Endothelial cell of umbilical vein (primary cell): Measurements from ENCODE around the gene NDUFS8. TPM values are rescaled to one million over a fixed set of nuclear protein-coding genes. Genes with fewer than 3 reads are reported as not detected.

ENCODE experiments used
- BruUV-seq: library from RNA; stranded (reverse); fragments of 400-500 nt; replicated peaks from 2 replicates; lab custom pipeline; 2021; lab: Mats Ljungman, UMichigan
- CTCF ChIA-PET: fragments of 300-600, 350-600 bp; sonication (Branson Sonifier 250); formaldehyde crosslinking; loops from one replicate; lab custom pipeline; 2021; ENCODE audit warnings: antibody characterized with exemption, inconsistent platforms; lab: Charles Lee
- POLR2A ChIA-PET: fragments of 300-600, 350-600 bp; sonication (Branson Sonifier 250); formaldehyde crosslinking; loops from one replicate; lab custom pipeline; 2021; ENCODE audit warnings: antibody characterized with exemption, inconsistent platforms; lab: Charles Lee
- DNase-seq: peaks from one replicate; pipeline ENCODE4 v3.0.0-alpha.2; 2011; ENCODE audit warnings: low read depth, low spot score
- FAIRE-seq: peaks from 2 replicates; lab custom pipeline; 2011; peaks lifted over from hg19 to GRCh38; lab: Jason Lieb, UNC
- H2AFZ ChIP-seq: 2 replicates; pipeline ENCODE4 v1.6.0; 2012; ENCODE audit warnings: low read depth, low read length, control low read depth, inconsistent platforms
- H3K27ac ChIP-seq: 2 replicates; pipeline ENCODE4 v1.5.1; 2011; ENCODE audit warnings: low read depth, mild to moderate bottlenecking, control low read depth, low read length, moderate library complexity; ENCODE audit not compliant: insufficient read depth
- H3K27me3 ChIP-seq, 2 experiments: 2 replicates each; pipeline versions ENCODE4 v1.6.0 to v1.6.1; 2011; ENCODE audit warnings: low read length in 2 of 2, mixed read lengths in 1 of 2; ENCODE audit not compliant: control insufficient read depth in 2 of 2, insufficient read depth in 2 of 2
- H3K36me3 ChIP-seq, 2 experiments: 2 replicates in 1 of 2; 3 replicates in 1 of 2; pipeline ENCODE4 v1.5.1; 2011; ENCODE audit warnings: low read length in 2 of 2, mild to moderate bottlenecking in 1 of 2, moderate library complexity in 1 of 2; ENCODE audit not compliant: control insufficient read depth in 2 of 2, insufficient read depth in 2 of 2; ENCODE audit errors: extremely low read depth in 1 of 2
- H3K4me1 ChIP-seq: 3 replicates; pipeline ENCODE4 v1.5.1; 2011; ENCODE audit warnings: mild to moderate bottlenecking, low read length; ENCODE audit not compliant: control insufficient read depth, insufficient read depth; ENCODE audit errors: extremely low read depth
- H3K4me2 ChIP-seq: 2 replicates; pipeline ENCODE4 v1.6.1; 2011; ENCODE audit warnings: low read length, control low read depth, mixed read lengths; ENCODE audit not compliant: insufficient read depth
- H3K4me3 ChIP-seq, 3 experiments: fragments of 200-600 bp in 1 of 3; sonication (generic), shearing (Covaris generic) in 1 of 3; replicated peaks in 1 of 3; 2 replicates each; pipeline ENCODE4 v1.5.1; 2011 to 2016; ENCODE audit warnings: control low read depth in 3 of 3, low read length in 3 of 3, mild to moderate bottlenecking in 2 of 3, inconsistent platforms in 1 of 3, low read depth in 1 of 3, moderate library complexity in 1 of 3; ENCODE audit not compliant: insufficient read depth in 1 of 3
- H3K79me2 ChIP-seq: 2 replicates; pipeline ENCODE4 v1.6.0; 2012; ENCODE audit warnings: low read length, inconsistent platforms; ENCODE audit not compliant: control insufficient read depth, insufficient read depth
- H3K9ac ChIP-seq: replicated peaks from 2 replicates; pipeline ENCODE3; 2011; ENCODE audit warnings: low read length, control low read depth; ENCODE audit not compliant: insufficient read depth; ENCODE audit errors: extremely low read depth
- H3K9me1 ChIP-seq: replicated peaks from 3 replicates; pipeline ENCODE4 v1.6.0; 2011; ENCODE audit warnings: mild to moderate bottlenecking, low read length; ENCODE audit not compliant: control insufficient read depth, insufficient read depth; ENCODE audit errors: extremely low read depth
- H3K9me3 ChIP-seq: replicated peaks from 2 replicates; pipeline ENCODE4 v1.5.1; 2012; ENCODE audit warnings: low read length, inconsistent platforms; ENCODE audit not compliant: control insufficient read depth, insufficient read depth
- H4K20me1 ChIP-seq: replicated peaks from 2 replicates; pipeline ENCODE3; 2011; ENCODE audit warnings: mild to moderate bottlenecking, low read length; ENCODE audit not compliant: control insufficient read depth, insufficient read depth; ENCODE audit errors: extremely low read depth
- EZH2 ChIP-seq: IDR thresholded peaks from 2 replicates; pipeline ENCODE4 v1.6.1; 2012; ENCODE audit warnings: borderline replicate concordance, low read depth, mild to moderate bottlenecking, moderate library complexity, low read length, inconsistent platforms; ENCODE audit not compliant: severe bottlenecking
- JUN ChIP-seq: IDR thresholded peaks from 2 replicates; pipeline ENCODE4 v1.6.1; 2011; ENCODE audit warnings: borderline replicate concordance, low read depth; ENCODE audit not compliant: insufficient read length, insufficient read depth
- MAX ChIP-seq: IDR thresholded peaks from 2 replicates; pipeline ENCODE4 v1.6.1; 2011; ENCODE audit not compliant: insufficient read depth, insufficient read length
- POLR2A ChIP-seq: IDR thresholded peaks from 2 replicates; pipeline ENCODE4 v1.6.1; 2012; ENCODE audit warnings: low read depth, mild to moderate bottlenecking, control low read depth, low read length
- POLR2AphosphoS5 ChIP-seq: IDR thresholded peaks from 2 replicates; pipeline ENCODE4 v1.6.1; 2012; ENCODE audit warnings: low read depth, mild to moderate bottlenecking, control low read depth, low read length, moderate library complexity; ENCODE audit not compliant: insufficient read depth
- dilution Hi-C: fragments of 300-500 bp; cut with MboI; formaldehyde crosslinking; loops from one replicate; pipeline ENCODE4 v1.15.0; 2019; ENCODE audit warnings: low sequenced_read_pairs; ENCODE audit not compliant: extremely low pct_ligation_motif_present
- intact Hi-C: fragments of 100-400 bp; cut with micrococcal nuclease; formaldehyde crosslinking; loops from one replicate; pipeline ENCODE4 v1.10.0; 2022
- polyA plus RNA-seq, 4 experiments: library from polyadenylated mRNA; depleted of rRNA in 3 of 4; stranded (reverse) in 3 of 4; unstranded in 1 of 4; fragments of >200 nt; gene quantifications; 2 replicates each; pipeline versions ENCODE4 v1.2.1 to v1.2.3, GENCODE V29; 2011 to 2012; ENCODE audit warnings: missing spikeins in 1 of 4
- total RNA-seq: library from RNA; stranded (reverse); gene quantifications from 2 replicates; pipeline ENCODE4 v1.2.3, GENCODE V29; 2021
- TF ChIP-seq, protein P1 (sequence below), 2 donors: IDR thresholded peaks; 1 replicate in 1 of 2; 2 replicates in 1 of 2; pipeline ENCODE4 v1.5.1; 2011; ENCODE audit warnings: low read length in 2 of 2, mild to moderate bottlenecking in 2 of 2, moderate library complexity in 2 of 2, control low read depth in 1 of 2, inconsistent platforms in 1 of 2, low read depth in 1 of 2; ENCODE audit not compliant: insufficient read depth in 1 of 2; ENCODE audit errors: extremely low read depth in 1 of 2

The NDUFS8 gene
- total and polyA plus RNA-seq, 2 donors (not counting 3 experiments of a cell fraction or from before 2014, with no cell fraction given), result 166 to 170 TPM

DNA sequence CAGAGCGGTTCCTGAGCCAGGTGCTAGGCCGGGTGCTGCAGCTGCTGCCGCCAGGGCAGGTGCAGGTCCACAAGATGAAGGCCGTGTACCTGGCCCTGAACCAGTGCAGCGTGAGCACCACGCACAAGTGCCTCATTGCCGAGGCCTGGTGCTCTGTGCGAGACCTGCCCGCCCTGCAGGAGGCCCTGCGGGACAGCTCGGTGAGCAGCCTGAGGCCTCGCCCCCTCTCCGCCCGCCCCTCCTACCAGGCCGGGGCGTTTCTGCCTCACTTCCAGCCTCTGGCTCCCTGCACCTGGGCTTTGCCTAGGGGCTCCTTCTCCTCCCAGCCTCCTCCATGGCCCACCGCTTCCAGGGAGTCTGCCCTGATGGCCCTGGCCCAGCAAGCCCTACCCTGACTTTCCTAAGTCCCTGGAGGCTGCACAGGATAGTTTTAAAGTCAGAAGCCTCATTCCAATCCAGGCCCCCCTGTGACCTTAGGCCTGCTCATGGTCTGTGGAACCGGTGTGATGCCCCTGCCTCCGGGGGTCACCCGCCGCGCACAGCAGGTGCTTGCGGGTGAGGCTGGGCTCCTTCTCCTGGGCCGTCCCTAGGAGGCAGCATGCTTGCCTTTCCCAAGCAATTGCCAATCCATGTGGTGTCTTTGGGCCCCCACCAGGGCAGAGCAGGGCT is 13.8 kb downstream of the NDUFS8 start:
- Histone ChIP-seq H3K36me3 (peaks cover 1 to 37% of the 10 kb centered on the region in 2 experiments), H3K4me3 (no peak overlapping the region), H3K4me2 (no peak overlapping the region), H3K79me2 (peaks cover 20% of the 10 kb centered on the region), H3K27ac (no peak overlapping the region), H2AFZ (no peak overlapping the region), H3K9ac (no peak overlapping the region), H3K27me3 (no peaks in the 10 kb centered on the region), H3K9me3 (no peaks in the 10 kb centered on the region), H4K20me1 (no peaks in the 10 kb centered on the region), H3K4me1 (peaks cover 8% of the 10 kb centered on the region), H3K9me1 (no peaks in the 10 kb centered on the region)
- intact Hi-C loops, result no loop called here
- dilution Hi-C loops, result no loop called here
- POLR2A ChIA-PET, result no interaction called here
- CTCF ChIA-PET, result no interaction called here
- FAIRE-seq (no peak), DNase-seq (no peak)
- TF ChIP-seq POLR2A (no peak), EZH2 (no peak), JUN (no peak), POLR2AphosphoS5 (no peak)
- TF ChIP-seq, protein P1, sequence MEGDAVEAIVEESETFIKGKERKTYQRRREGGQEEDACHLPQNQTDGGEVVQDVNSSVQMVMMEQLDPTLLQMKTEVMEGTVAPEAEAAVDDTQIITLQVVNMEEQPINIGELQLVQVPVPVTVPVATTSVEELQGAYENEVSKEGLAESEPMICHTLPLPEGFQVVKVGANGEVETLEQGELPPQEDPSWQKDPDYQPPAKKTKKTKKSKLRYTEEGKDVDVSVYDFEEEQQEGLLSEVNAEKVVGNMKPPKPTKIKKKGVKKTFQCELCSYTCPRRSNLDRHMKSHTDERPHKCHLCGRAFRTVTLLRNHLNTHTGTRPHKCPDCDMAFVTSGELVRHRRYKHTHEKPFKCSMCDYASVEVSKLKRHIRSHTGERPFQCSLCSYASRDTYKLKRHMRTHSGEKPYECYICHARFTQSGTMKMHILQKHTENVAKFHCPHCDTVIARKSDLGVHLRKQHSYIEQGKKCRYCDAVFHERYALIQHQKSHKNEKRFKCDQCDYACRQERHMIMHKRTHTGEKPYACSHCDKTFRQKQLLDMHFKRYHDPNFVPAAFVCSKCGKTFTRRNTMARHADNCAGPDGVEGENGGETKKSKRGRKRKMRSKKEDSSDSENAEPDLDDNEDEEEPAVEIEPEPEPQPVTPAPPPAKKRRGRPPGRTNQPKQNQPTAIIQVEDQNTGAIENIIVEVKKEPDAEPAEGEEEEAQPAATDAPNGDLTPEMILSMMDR (IDR thresholded peaks at IDR 0.05; ENCODE audit: extremely low read depth in 1 of 2, insufficient read depth in 1 of 2, low read depth in 1 of 2, low read length in 2 of 2), result no peak
- BruUV-seq, result no TSS peak

DNA sequence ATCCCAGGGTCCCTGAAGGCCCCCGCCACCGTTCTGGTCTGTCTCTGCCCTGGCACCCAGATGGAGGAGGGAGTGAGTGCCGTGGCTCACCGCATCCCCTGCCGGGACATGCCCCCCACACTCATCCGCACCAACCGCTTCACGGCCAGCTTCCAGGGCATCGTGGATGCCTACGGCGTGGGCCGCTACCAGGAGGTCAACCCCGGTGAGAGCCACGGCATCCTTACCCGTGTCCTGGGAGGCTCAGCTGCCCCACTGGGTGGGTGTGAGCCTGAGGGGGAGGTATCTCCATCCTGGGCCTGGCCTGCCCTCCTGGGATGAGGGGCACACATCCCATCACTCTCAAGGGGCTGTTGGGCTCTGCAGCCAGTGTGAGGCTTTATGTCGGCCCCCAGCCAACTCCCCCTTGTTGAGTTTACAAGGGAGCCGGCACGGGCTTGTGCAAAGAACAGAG is 14.4 kb downstream of the NDUFS8 start:
- Histone ChIP-seq H3K4me1 (peaks cover 6% of the 10 kb centered on the region), H3K9me1 (no peaks in the 10 kb centered on the region), H3K9ac (no peak overlapping the region), H2AFZ (no peak overlapping the region), H3K79me2 (peaks cover 14% of the 10 kb centered on the region), H3K4me3 (no peak overlapping the region), H3K4me2 (no peak overlapping the region), H3K27ac (no peak overlapping the region), H3K27me3 (no peaks in the 10 kb centered on the region), H3K9me3 (no peaks in the 10 kb centered on the region), H3K36me3 (peaks cover 4 to 44% of the 10 kb centered on the region in 2 experiments), H4K20me1 (no peaks in the 10 kb centered on the region)
- dilution Hi-C loops (no loop called here), intact Hi-C loops (no loop called here)
- ChIA-PET POLR2A (no interaction called here), CTCF (no interaction called here)
- no peak for TF ChIP-seq MAX
- no peak for FAIRE-seq
- BruUV-seq, result no TSS peak
- no peak for DNase-seq
